NB4 (cell line): ENCODE data around the gene INF2.
"Not testable (repeated sequence)": the region's sequence is repeated elsewhere in the genome, so short reads cannot be mapped to it uniquely, and the experiment has no call there.

Experiments
- DNase-seq: peaks from one replicate; pipeline ENCODE4 v3.0.0; 2010; ENCODE audit warnings: low read depth
- H3K4me3 ChIP-seq: one replicate; pipeline ENCODE4 v1.5.1; 2011; ENCODE audit warnings: mild to moderate bottlenecking, low read depth, low read length, moderate library complexity
- MYC ChIP-seq: IDR thresholded peaks from 2 replicates; pipeline ENCODE4 v1.6.1; 2011; ENCODE audit warnings: low read depth, low read length
- POLR2A ChIP-seq: IDR thresholded peaks from 2 replicates; pipeline ENCODE4 v1.6.1; 2011; ENCODE audit warnings: mild to moderate bottlenecking; ENCODE audit not compliant: insufficient read length; ENCODE audit errors: extremely low read depth
- TF ChIP-seq, protein P1 (sequence below): IDR thresholded peaks from 2 replicates; pipeline ENCODE4 v1.6.1; 2011; ENCODE audit warnings: low read depth, low read length
- TF ChIP-seq, protein P2 (sequence below): IDR thresholded peaks from one replicate; pipeline ENCODE4 v1.5.1; 2012; ENCODE audit warnings: low read depth, low read length

Gene INF2

DNA sequence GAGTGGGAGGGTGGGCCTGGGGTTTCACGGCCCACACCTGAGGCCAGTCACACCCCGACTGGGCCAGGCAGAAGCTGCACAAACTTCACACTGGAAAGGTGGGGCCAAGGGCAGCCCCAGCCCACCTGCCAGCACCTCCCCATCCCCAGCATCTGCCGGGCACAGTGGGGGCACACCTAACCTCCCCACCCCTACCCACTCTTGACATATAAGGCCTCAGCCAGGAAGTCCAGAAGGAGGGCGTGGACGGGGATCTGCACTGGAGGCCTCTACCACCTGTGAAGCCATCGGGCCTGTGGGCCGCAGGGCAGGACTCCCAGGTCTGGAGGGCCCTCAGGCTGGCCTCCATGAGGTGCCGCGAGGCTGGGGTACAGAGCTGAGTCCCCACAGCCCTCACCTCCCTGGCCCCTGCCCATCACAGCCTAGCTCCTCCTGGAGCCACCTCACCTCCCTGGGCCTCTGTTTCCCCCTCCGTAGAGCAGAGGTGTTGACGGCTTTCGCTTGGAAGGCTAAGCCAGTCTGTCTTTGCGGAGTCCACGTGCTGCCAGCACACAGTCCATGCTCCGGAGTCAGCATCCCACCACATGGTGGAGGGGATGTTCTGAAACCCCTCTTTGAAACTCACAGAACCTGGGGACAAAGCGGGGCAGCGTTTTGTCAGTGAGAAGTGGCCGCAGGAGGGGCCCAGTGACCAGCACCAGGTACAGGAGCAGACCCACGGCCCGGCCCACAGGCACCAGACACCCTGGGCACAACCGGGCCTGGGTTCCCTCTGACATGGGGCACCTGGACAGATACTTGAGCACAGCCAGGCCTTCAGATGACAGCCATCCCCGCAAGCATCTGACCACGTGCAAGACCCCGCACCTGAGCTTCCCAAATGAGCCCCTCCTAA is 38.2 kb upstream of the INF2 start:
- TF ChIP-seq MYC (no peak), POLR2A (no peak)
- TF ChIP-seq, protein P1, sequence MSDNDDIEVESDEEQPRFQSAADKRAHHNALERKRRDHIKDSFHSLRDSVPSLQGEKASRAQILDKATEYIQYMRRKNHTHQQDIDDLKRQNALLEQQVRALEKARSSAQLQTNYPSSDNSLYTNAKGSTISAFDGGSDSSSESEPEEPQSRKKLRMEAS, result no peak
- TF ChIP-seq, protein P2, sequence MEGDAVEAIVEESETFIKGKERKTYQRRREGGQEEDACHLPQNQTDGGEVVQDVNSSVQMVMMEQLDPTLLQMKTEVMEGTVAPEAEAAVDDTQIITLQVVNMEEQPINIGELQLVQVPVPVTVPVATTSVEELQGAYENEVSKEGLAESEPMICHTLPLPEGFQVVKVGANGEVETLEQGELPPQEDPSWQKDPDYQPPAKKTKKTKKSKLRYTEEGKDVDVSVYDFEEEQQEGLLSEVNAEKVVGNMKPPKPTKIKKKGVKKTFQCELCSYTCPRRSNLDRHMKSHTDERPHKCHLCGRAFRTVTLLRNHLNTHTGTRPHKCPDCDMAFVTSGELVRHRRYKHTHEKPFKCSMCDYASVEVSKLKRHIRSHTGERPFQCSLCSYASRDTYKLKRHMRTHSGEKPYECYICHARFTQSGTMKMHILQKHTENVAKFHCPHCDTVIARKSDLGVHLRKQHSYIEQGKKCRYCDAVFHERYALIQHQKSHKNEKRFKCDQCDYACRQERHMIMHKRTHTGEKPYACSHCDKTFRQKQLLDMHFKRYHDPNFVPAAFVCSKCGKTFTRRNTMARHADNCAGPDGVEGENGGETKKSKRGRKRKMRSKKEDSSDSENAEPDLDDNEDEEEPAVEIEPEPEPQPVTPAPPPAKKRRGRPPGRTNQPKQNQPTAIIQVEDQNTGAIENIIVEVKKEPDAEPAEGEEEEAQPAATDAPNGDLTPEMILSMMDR, result no peak
- no peak for DNase-seq
- H3K4me3 ChIP-seq, result no peak overlapping the region

DNA sequence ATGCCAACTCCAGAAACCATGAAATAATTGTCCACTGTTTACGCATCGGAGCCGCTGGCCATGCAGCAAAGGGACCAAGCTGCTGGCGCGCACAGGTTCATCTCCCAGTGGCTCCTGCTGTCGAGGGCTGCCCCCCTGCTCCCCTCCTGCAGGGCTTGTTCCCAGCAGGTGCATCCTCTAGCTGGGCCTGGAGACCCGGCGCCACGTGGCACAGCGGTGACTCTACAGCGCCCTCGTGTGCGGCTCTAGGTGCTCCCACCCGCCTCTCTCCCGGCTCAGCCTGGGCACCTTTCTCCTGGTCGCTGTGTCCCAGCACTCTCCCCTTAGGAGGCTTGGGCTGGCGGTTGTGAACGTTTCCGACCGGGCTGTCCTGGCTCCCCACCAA is 37.5 kb upstream of the INF2 start:
- no peak for DNase-seq
- no peak overlapping the region for H3K4me3 ChIP-seq
- TF ChIP-seq, protein P2, result no peak
- TF ChIP-seq MYC (no peak), POLR2A (no peak)
- TF ChIP-seq, protein P1, result no peak

DNA sequence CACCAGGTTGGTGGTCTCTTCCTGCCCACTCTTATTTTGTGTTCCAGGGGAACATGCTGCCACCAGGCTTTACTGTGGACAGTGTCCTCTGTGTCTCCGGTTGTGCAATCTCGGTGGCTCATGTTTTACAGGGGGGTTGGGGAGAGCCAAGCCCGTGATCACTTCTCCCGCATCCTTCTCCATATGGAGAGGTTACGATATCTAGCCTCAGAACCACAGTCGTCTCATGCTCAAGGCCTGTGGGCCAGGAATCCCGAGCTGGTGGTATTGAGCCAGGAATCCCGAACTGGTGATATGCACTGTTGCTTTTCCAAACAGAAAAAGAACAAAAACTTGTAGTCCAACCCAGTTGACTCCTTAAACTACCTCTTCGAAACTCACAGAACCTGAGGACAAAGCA is 37.0 kb upstream of the INF2 start:
- DNase-seq, result no peak
- H3K4me3 ChIP-seq, result no peak overlapping the region
- TF ChIP-seq, protein P1, result no peak
- TF ChIP-seq MYC (no peak), POLR2A (no peak)
- TF ChIP-seq, protein P2, result no peak

DNA sequence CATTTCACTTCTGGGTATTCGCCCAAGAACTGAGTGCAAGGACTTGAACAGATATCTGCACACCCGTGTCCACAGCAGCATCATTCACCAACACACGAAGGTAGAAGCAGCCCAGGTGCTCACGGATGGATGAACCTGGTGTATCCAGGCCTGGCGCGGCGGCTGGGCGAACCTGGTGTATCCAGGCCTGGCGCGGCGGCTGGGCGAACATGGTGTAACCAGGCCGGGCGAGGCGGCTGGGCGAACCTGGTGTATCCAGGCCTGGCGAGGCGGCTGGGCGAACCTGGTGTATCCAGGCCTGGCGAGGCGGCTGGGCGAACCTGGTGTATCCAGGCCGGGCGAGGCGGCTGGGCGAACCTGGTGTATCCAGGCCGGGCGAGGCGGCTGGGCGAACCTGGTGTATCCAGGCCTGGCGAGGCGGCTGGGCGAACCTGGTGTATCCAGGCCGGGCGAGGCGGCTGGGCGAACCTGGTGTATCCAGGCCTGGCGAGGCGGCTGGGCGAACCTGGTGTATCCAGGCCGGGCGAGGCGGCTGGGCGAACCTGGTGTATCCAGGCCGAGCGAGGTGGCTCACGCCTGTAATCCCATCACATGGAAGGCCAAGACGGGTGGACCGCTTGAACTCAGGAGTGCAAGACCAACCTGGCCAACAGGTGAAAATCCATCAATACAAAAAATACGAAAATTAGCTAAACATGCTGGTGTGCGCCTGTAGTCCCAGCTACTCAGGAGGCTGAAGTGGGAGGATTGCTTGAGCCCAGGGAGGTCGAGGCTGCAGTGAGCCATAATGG is 36.1 kb upstream of the INF2 start:
- not testable (repeated sequence) for DNase-seq, H3K4me3 ChIP-seq

DNA sequence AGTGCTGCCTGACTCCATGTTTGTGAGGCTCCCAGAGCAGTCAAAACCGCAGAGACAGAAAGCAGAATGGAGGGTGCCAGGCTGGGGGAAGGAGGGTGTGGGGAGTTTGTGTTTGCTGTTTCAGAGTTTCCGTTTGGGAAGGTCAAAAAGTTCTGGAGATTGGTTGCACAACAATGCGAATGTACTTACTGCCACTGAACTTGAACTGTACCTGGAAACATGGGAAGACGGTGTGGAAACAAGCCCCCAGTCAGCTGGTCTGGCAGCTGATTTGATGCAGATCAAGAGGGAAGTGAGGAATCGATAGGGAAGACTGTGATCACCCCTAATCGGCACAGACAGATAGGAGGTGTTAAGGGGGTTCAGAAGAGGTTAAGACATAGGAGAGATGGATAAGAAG is 35.3 kb upstream of the INF2 start:
- TF ChIP-seq, protein P1, result no peak
- TF ChIP-seq MYC, result no peak
- TF ChIP-seq, protein P2, result no peak
- no peak for TF ChIP-seq POLR2A
- H3K4me3 ChIP-seq, result no peak overlapping the region
- no peak for DNase-seq

DNA sequence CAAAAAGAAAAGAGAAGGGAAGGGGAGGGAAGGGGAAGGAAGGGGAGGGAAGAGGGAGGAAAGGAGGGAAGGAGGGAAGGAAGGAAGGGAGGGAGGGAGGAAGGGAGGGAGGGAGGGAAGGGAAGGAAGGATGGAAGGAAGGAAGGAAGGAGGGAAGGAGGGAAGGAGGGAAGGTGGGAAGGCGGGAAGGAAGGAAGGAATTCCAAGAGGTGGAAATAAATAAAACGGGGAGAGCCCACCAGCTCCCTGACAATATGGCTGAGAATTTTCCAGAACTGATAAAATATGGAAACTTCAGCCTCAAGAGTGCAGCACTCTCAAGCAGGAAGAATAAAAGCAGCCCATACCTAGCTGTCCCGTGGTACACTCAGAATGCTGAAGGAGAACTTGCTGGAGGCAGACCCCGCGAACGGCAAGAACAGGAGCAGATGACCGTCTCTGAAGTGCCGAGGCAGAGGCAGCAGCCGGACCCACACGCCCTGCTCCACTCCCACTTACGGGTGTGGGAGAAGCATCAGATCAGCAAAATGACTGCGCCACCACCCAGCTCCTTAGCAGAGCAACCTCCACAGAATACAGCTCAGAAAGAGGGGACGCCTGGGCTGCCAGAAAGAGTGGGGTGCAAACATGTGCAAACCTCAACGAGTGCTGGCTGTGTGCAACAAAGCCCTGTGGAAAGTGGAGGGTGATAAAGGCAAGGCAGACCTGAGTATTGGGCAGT is 34.1 kb upstream of the INF2 start:
- TF ChIP-seq, protein P2, result no peak
- TF ChIP-seq MYC (no peak), POLR2A (no peak)
- TF ChIP-seq, protein P1, result no peak
- H3K4me3 ChIP-seq, result no peak overlapping the region
- no peak for DNase-seq
